ENCODE results near the gene OR8S1. TPM values are rescaled to one million over a fixed set of nuclear protein-coding genes. Genes with fewer than 3 reads are reported as not detected.
A peak's percentile ranks its signal among the peaks of the same experiment; 100 is the strongest.
"Not testable (repeated sequence)": the region's sequence is repeated elsewhere in the genome, so short reads cannot be mapped to it uniquely, and the experiment has no call there.

The OR8S1 gene
- total RNA-seq = not detected

- H3K27me3 Mint-ChIP-seq (ENCODE audit: low read depth) = peaks cover 8% of the 10 kb centered on the region
- DNase-seq = no peak
- no peaks in the 10 kb centered on the region for H3K9me3 Mint-ChIP-seq
- no peak within 1 kb of the TSS for H3K4me3 Mint-ChIP-seq
- no peaks in the 10 kb centered on the region for H3K4me1 Mint-ChIP-seq (ENCODE audit: low read depth)
- ATAC-seq = no peak
- H3K36me3 Mint-ChIP-seq (ENCODE audit: insufficient read depth) = no peaks in the 10 kb centered on the region
These were observed at the start of gene OR8S1 for GRCh38 chr12:48525332-48525731. TSS of gene OR8S1 (plus strand) at chr12:48525632. CDS start at chr12:48525632, 0 bp downstream.

- Mint-ChIP-seq H3K4me3 (no peak within 1 kb of the TSS), H3K27me3 (ENCODE audit: low read depth) (peaks cover 9% of the 10 kb centered on the region), H3K4me1 (ENCODE audit: low read depth) (no peaks in the 10 kb centered on the region), H3K36me3 (ENCODE audit: insufficient read depth) (no peaks in the 10 kb centered on the region), H3K9me3 (peaks cover 4% of the 10 kb centered on the region)
- DNase-seq (no peak), ATAC-seq (no peak)
These were observed 43.2 kb upstream of the OR8S1 start, which contains the start of gene C12orf54 for GRCh38 chr12:48482198-48482597. TSS of gene C12orf54 (plus strand) at chr12:48482498. CDS start at chr12:48483297, 799 bp downstream.

GRCh38 chr12:48482930-48483329 lies 42.5 kb upstream of the OR8S1 start:
- peaks cover 4% of the 10 kb centered on the region for H3K9me3 Mint-ChIP-seq
- H3K27me3 Mint-ChIP-seq (ENCODE audit: low read depth) = peaks cover 9% of the 10 kb centered on the region
- no peaks in the 10 kb centered on the region for H3K36me3 Mint-ChIP-seq (ENCODE audit: insufficient read depth)
- H3K4me3 Mint-ChIP-seq = no peak overlapping the region
- DNase-seq = no peak
- no peaks in the 10 kb centered on the region for H3K4me1 Mint-ChIP-seq (ENCODE audit: low read depth)
- ATAC-seq = no peak

GRCh38 chr12:48486261-48486660 lies 39.2 kb upstream of the OR8S1 start:
- no peak for DNase-seq
- no peak for ATAC-seq
- no peak overlapping the region for H3K4me3 Mint-ChIP-seq
- H3K9me3 Mint-ChIP-seq = no peaks in the 10 kb centered on the region
- peaks cover 8% of the 10 kb centered on the region for H3K27me3 Mint-ChIP-seq (ENCODE audit: low read depth)
- no peaks in the 10 kb centered on the region for H3K36me3 Mint-ChIP-seq (ENCODE audit: insufficient read depth)
- no peaks in the 10 kb centered on the region for H3K4me1 Mint-ChIP-seq (ENCODE audit: low read depth)

GRCh38 chr12:48486679-48487078 lies 38.8 kb upstream of the OR8S1 start:
- peaks cover 8% of the 10 kb centered on the region for H3K27me3 Mint-ChIP-seq (ENCODE audit: low read depth)
- ATAC-seq = no peak
- no peaks in the 10 kb centered on the region for H3K4me1 Mint-ChIP-seq (ENCODE audit: low read depth)
- no peaks in the 10 kb centered on the region for H3K9me3 Mint-ChIP-seq
- DNase-seq = no peak
- no peak overlapping the region for H3K4me3 Mint-ChIP-seq
- no peaks in the 10 kb centered on the region for H3K36me3 Mint-ChIP-seq (ENCODE audit: insufficient read depth)

GRCh38 chr12:48489012-48489411 lies 36.4 kb upstream of the OR8S1 start:
- no peak overlapping the region for H3K4me3 Mint-ChIP-seq
- DNase-seq (no peak), ATAC-seq (peak; percentile 48 to 51)
- no peaks in the 10 kb centered on the region for H3K36me3 Mint-ChIP-seq (ENCODE audit: insufficient read depth)
- H3K4me1 Mint-ChIP-seq (ENCODE audit: low read depth) = no peaks in the 10 kb centered on the region
- H3K27me3 Mint-ChIP-seq (ENCODE audit: low read depth) = peaks cover 7% of the 10 kb centered on the region
- no peaks in the 10 kb centered on the region for H3K9me3 Mint-ChIP-seq

- not testable (repeated sequence) for H3K4me1 Mint-ChIP-seq (ENCODE audit: low read depth); H3K9me3 Mint-ChIP-seq; H3K36me3 Mint-ChIP-seq (ENCODE audit: insufficient read depth); H3K4me3 Mint-ChIP-seq; DNase-seq; H3K27me3 Mint-ChIP-seq (ENCODE audit: low read depth); ATAC-seq
These were observed 36.0 kb upstream of the OR8S1 start for GRCh38 chr12:48489456-48489855.

GRCh38 chr12:48500281-48500680 lies 25.2 kb upstream of the OR8S1 start:
- H3K4me1 Mint-ChIP-seq (ENCODE audit: low read depth); DNase-seq; H3K36me3 Mint-ChIP-seq (ENCODE audit: insufficient read depth); H3K4me3 Mint-ChIP-seq; H3K27me3 Mint-ChIP-seq (ENCODE audit: low read depth); H3K9me3 Mint-ChIP-seq; ATAC-seq: not testable (repeated sequence)

- H3K4me3 Mint-ChIP-seq; H3K4me1 Mint-ChIP-seq (ENCODE audit: low read depth); H3K9me3 Mint-ChIP-seq; DNase-seq; H3K36me3 Mint-ChIP-seq (ENCODE audit: insufficient read depth); ATAC-seq: not testable (repeated sequence)
- H3K27me3 Mint-ChIP-seq (ENCODE audit: low read depth) = peaks cover 20% of the 10 kb centered on the region
These were observed 18.6 kb upstream of the OR8S1 start for GRCh38 chr12:48506836-48507235.

- Mint-ChIP-seq H3K4me1 (ENCODE audit: low read depth) (peaks cover 4% of the 10 kb centered on the region), H3K4me3 (no peak overlapping the region), H3K27me3 (ENCODE audit: low read depth) (peaks cover 20% of the 10 kb centered on the region), H3K36me3 (ENCODE audit: insufficient read depth) (no peaks in the 10 kb centered on the region), H3K9me3 (no peaks in the 10 kb centered on the region)
- no peak for DNase-seq
- no peak for ATAC-seq
These were observed 16.4 kb upstream of the OR8S1 start for GRCh38 chr12:48508987-48509386.

- H3K4me1 Mint-ChIP-seq (ENCODE audit: low read depth) = peaks cover 4% of the 10 kb centered on the region
- DNase-seq (no peak), ATAC-seq (no peak)
- no peak overlapping the region for H3K4me3 Mint-ChIP-seq
- peaks cover 4% of the 10 kb centered on the region for H3K9me3 Mint-ChIP-seq
- H3K27me3 Mint-ChIP-seq (ENCODE audit: low read depth) = peaks cover 14% of the 10 kb centered on the region
- no peaks in the 10 kb centered on the region for H3K36me3 Mint-ChIP-seq (ENCODE audit: insufficient read depth)
These were observed 15.3 kb upstream of the OR8S1 start for GRCh38 chr12:48510111-48510510.

GRCh38 chr12:48512855-48513254 lies 12.6 kb upstream of the OR8S1 start:
- Mint-ChIP-seq H3K27me3 (ENCODE audit: low read depth) (peaks cover 5% of the 10 kb centered on the region), H3K36me3 (ENCODE audit: insufficient read depth) (no peaks in the 10 kb centered on the region), H3K4me1 (ENCODE audit: low read depth) (peaks cover 4% of the 10 kb centered on the region), H3K4me3 (no peak overlapping the region), H3K9me3 (peaks cover 4% of the 10 kb centered on the region)
- ATAC-seq (peak; percentile 95 to 97), DNase-seq (no peak)

GRCh38 chr12:48514728-48515127 lies 10.7 kb upstream of the OR8S1 start:
- Mint-ChIP-seq H3K36me3 (ENCODE audit: insufficient read depth) (no peaks in the 10 kb centered on the region), H3K9me3 (peaks cover 4% of the 10 kb centered on the region), H3K27me3 (ENCODE audit: low read depth) (no peaks in the 10 kb centered on the region), H3K4me3 (no peak overlapping the region), H3K4me1 (ENCODE audit: low read depth) (peaks cover 4% of the 10 kb centered on the region)
- DNase-seq = no peak
- ATAC-seq = no peak

GRCh38 chr12:48520381-48520780 lies 5.1 kb upstream of the OR8S1 start:
- H3K4me1 Mint-ChIP-seq (ENCODE audit: low read depth); H3K27me3 Mint-ChIP-seq (ENCODE audit: low read depth); DNase-seq; H3K4me3 Mint-ChIP-seq; ATAC-seq; H3K9me3 Mint-ChIP-seq; H3K36me3 Mint-ChIP-seq (ENCODE audit: insufficient read depth): not testable (repeated sequence)

GRCh38 chr12:48527891-48528670 lies 2.6 kb downstream of the OR8S1 start:
- no peak for DNase-seq
- H3K27me3 Mint-ChIP-seq (ENCODE audit: low read depth) = peaks cover 9% of the 10 kb centered on the region
- no peaks in the 10 kb centered on the region for H3K36me3 Mint-ChIP-seq (ENCODE audit: insufficient read depth)
- no peaks in the 10 kb centered on the region for H3K9me3 Mint-ChIP-seq
- H3K4me3 Mint-ChIP-seq = no peak overlapping the region
- ATAC-seq = no peak
- H3K4me1 Mint-ChIP-seq (ENCODE audit: low read depth) = peaks cover 16% of the 10 kb centered on the region

All from activated T-cell treated with anti-CD3 and anti-CD28 coated beads, Interleukin-2, amount 50 U/mL, for 4 hours (primary cell).